ENCODE data around the gene DIPK1B. TPM values are rescaled to one million over a fixed set of nuclear protein-coding genes. Genes with fewer than 3 reads are reported as not detected.

Gene DIPK1B
- total and polyA plus RNA-seq, 2 donors (not counting 3 experiments of a cell fraction or from before 2014, with no cell fraction given), result 253 to 441 TPM

DNA sequence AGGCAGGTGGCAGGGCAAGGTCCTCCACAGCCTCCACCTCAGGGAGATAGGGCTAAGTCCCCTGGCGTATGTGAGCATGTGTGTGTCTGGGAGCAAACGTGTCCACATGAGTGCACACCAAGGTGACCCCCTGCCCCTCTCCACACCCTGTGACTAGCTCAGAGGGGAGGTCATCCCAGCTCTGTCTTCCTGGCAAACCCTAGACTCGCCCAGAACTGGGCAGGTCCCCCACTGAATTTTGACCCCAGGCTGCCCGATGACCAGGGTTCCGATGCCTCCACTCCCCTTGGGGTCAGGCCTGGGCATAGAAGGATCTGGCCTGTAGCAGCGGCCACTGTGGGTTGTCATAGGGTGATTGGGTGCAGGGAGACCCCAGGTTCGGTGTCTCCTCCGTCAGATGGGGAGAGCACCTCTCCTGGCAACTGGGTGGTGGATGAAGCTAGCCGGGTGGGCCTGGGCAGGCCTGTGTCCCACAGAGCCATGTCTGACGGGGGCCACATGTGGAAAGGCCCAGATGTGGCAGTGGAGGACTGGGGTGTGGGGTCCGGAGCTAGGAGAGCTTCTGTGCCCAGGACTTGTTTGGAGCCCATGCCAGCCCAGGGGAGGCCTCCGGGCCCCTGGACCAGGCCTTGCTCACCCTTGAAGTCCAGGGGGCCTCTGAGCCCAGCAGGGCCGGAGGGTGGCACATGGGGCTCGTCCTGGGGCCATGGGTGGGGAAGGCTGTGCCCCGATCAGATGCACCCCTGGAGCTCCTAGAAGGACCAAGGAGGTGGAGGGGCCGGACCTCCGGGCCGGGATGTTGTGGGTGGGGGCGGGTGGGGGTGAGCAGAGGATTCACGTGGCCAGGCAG is 6.2 kb downstream of the DIPK1B start:
- ChIA-PET CTCF (interaction anchor here (1.1 to 2.6 kb wide), 4 partner anchors 9 to 47 kb away, joined by 3 to 21 read pairs (median 4); no protein-coding TSS in a partner anchor), POLR2A (interaction anchor here (0.6 to 3.6 kb wide), 2 partner anchors 9 to 55 kb away, joined by 3 to 20 read pairs; no protein-coding TSS in a partner anchor)
- H3K4me2 ChIP-seq (ENCODE audit: insufficient read depth, low read length), result no peak overlapping the region
- H2AFZ ChIP-seq (ENCODE audit: low read depth, low read length), result no peak overlapping the region
- H3K36me3 ChIP-seq (ENCODE audit: control insufficient read depth in 2 of 2, extremely low read depth in 1 of 2, insufficient read depth in 2 of 2, low read length in 2 of 2), result peaks cover 6 to 24% of the 10 kb centered on the region in 2 experiments
- H3K27me3 ChIP-seq (ENCODE audit: control insufficient read depth in 2 of 2, insufficient read depth in 2 of 2, low read length in 2 of 2), result no peaks in the 10 kb centered on the region
- H4K20me1 ChIP-seq (replicated peaks; ENCODE audit: control insufficient read depth, extremely low read depth, insufficient read depth, low read length), result no peaks in the 10 kb centered on the region
- peaks cover 66% of the 10 kb centered on the region for H3K4me1 ChIP-seq (ENCODE audit: control insufficient read depth, extremely low read depth, insufficient read depth, low read length)
- no peak overlapping the region for H3K4me3 ChIP-seq (replicated peaks in 1 of 3; ENCODE audit: insufficient read depth in 1 of 3, low read depth in 1 of 3, low read length in 3 of 3)
- no peak for FAIRE-seq
- DNase-seq (ENCODE audit: low read depth, low spot score), result no peak
- H3K9ac ChIP-seq (replicated peaks; ENCODE audit: extremely low read depth, insufficient read depth, low read length), result no peak overlapping the region
- H3K27ac ChIP-seq (ENCODE audit: insufficient read depth, low read depth, low read length), result peak overlapping the region; percentile 38
- TF ChIP-seq, protein P1, sequence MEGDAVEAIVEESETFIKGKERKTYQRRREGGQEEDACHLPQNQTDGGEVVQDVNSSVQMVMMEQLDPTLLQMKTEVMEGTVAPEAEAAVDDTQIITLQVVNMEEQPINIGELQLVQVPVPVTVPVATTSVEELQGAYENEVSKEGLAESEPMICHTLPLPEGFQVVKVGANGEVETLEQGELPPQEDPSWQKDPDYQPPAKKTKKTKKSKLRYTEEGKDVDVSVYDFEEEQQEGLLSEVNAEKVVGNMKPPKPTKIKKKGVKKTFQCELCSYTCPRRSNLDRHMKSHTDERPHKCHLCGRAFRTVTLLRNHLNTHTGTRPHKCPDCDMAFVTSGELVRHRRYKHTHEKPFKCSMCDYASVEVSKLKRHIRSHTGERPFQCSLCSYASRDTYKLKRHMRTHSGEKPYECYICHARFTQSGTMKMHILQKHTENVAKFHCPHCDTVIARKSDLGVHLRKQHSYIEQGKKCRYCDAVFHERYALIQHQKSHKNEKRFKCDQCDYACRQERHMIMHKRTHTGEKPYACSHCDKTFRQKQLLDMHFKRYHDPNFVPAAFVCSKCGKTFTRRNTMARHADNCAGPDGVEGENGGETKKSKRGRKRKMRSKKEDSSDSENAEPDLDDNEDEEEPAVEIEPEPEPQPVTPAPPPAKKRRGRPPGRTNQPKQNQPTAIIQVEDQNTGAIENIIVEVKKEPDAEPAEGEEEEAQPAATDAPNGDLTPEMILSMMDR (IDR thresholded peaks at IDR 0.05; ENCODE audit: extremely low read depth in 1 of 2, insufficient read depth in 1 of 2, low read depth in 1 of 2, low read length in 2 of 2), result no peak
- TF ChIP-seq FOS (IDR thresholded peaks at IDR 0.05; ENCODE audit: borderline replicate concordance, insufficient read depth, low read length) (no peak), MYC (IDR thresholded peaks at IDR 0.05; ENCODE audit: low read depth, low read length) (no peak), JUN (IDR thresholded peaks at IDR 0.05; ENCODE audit: borderline replicate concordance, insufficient read depth, insufficient read length, low read depth) (no peak), GATA2 (IDR thresholded peaks at IDR 0.05; ENCODE audit: insufficient read depth, insufficient read length, low read depth, low read length) (no peak), EZH2 (IDR thresholded peaks at IDR 0.05; ENCODE audit: borderline replicate concordance, low read depth, low read length, severe bottlenecking) (no peak), POLR2AphosphoS5 (IDR thresholded peaks at IDR 0.05; ENCODE audit: insufficient read depth, low read depth, low read length) (no peak), POLR2A (IDR thresholded peaks at IDR 0.05; ENCODE audit: low read depth, low read length) (no peak)
- TF ChIP-seq, protein P2, sequence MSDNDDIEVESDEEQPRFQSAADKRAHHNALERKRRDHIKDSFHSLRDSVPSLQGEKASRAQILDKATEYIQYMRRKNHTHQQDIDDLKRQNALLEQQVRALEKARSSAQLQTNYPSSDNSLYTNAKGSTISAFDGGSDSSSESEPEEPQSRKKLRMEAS (IDR thresholded peaks at IDR 0.05; ENCODE audit: insufficient read depth, insufficient read length), result no peak
- dilution Hi-C loops (cut with MboI; ENCODE audit: extremely low pct_ligation_motif_present, low sequenced_read_pairs) (no loop called here), intact Hi-C loops (cut with micrococcal nuclease) (no loop called here)
- BruUV-seq (replicated peaks), result no TSS peak
- no peaks in the 10 kb centered on the region for H3K9me3 ChIP-seq (replicated peaks; ENCODE audit: control insufficient read depth, insufficient read depth, low read length)
- peaks cover 68% of the 10 kb centered on the region for H3K79me2 ChIP-seq (ENCODE audit: control insufficient read depth, insufficient read depth, low read length)
- no peaks in the 10 kb centered on the region for H3K9me1 ChIP-seq (replicated peaks; ENCODE audit: control insufficient read depth, extremely low read depth, insufficient read depth, low read length)
